DOHH2 (cell line): ENCODE data around the gene TTBK1.

Experiments used
- EZH2phosphoT487 ChIP-seq: fragments of 200-600 bp; sonication (generic); IDR thresholded peaks from 2 replicates; pipeline ENCODE4 v1.6.1; 2017; ENCODE audit warnings: borderline replicate concordance, mild to moderate bottlenecking, antibody characterized with exemption, low read length, moderate library complexity, mixed read lengths
- TF ChIP-seq, protein P1 (sequence below): fragments of 200-600 bp; sonication (generic); IDR thresholded peaks from one replicate; pipeline ENCODE4 v1.5.1; 2014; ENCODE audit warnings: antibody characterized with exemption, mild to moderate bottlenecking, low read depth, low read length; ENCODE audit not compliant: poor library complexity, severe bottlenecking

DNA sequence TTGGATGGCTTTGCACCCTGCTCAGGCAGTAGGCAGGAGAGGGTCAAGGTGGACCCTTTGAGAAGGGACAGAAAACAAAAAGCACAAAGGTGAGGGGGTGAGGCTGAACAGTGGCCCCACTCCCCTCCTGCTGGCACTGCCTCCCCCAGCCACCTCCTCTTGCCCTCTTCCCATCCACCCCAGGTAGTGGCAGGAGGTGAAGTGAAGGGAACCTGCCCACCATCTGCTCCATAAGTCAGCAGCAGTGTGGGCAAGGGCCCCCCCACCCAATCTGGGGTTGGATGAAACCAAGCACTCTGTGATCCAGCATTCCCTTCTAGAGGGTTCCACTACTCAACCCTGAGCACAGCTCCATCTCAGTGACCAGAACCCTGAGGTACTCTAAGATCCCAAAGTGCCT lies 28.7 kb downstream of the TTBK1 start:
- no peak for TF ChIP-seq EZH2phosphoT487
- TF ChIP-seq, protein P1, sequence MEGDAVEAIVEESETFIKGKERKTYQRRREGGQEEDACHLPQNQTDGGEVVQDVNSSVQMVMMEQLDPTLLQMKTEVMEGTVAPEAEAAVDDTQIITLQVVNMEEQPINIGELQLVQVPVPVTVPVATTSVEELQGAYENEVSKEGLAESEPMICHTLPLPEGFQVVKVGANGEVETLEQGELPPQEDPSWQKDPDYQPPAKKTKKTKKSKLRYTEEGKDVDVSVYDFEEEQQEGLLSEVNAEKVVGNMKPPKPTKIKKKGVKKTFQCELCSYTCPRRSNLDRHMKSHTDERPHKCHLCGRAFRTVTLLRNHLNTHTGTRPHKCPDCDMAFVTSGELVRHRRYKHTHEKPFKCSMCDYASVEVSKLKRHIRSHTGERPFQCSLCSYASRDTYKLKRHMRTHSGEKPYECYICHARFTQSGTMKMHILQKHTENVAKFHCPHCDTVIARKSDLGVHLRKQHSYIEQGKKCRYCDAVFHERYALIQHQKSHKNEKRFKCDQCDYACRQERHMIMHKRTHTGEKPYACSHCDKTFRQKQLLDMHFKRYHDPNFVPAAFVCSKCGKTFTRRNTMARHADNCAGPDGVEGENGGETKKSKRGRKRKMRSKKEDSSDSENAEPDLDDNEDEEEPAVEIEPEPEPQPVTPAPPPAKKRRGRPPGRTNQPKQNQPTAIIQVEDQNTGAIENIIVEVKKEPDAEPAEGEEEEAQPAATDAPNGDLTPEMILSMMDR = no peak
